Trophoblast cell (in vitro differentiated cells and primary cell): ENCODE results near the gene AZGP1.

Experiments
- DNase-seq, 2 donors: peaks; one replicate each; pipeline ENCODE4 v3.0.0-alpha.2; 2016
- H2AFZ ChIP-seq: 2 replicates; pipeline ENCODE4 v1.6.1; 2013; ENCODE audit warnings: low read length, moderate library complexity, mild to moderate bottlenecking; ENCODE audit not compliant: insufficient read depth, poor library complexity
- H2AK5ac ChIP-seq: 2 replicates; pipeline ENCODE4 v1.6.1; 2013; ENCODE audit warnings: mild to moderate bottlenecking, low read length
- H2BK120ac ChIP-seq: 2 replicates; pipeline ENCODE4 v1.6.1; 2013; ENCODE audit warnings: low read length, mild to moderate bottlenecking, moderate library complexity; ENCODE audit not compliant: insufficient read depth, poor library complexity
- H2BK12ac ChIP-seq: 2 replicates; pipeline ENCODE4 v1.6.1; 2013; ENCODE audit warnings: mild to moderate bottlenecking, low read length, moderate library complexity
- H2BK5ac ChIP-seq: 2 replicates; pipeline ENCODE4 v1.6.1; 2013; ENCODE audit warnings: low read length, low read depth, moderate library complexity, mild to moderate bottlenecking; ENCODE audit not compliant: poor library complexity
- H3K14ac ChIP-seq: 2 replicates; pipeline ENCODE4 v1.6.1; 2013; ENCODE audit warnings: mild to moderate bottlenecking, low read length
- H3K18ac ChIP-seq: 2 replicates; pipeline ENCODE4 v1.6.1; 2013; ENCODE audit warnings: mild to moderate bottlenecking, low read length
- H3K23ac ChIP-seq: 2 replicates; pipeline ENCODE4 v1.6.1; 2013; ENCODE audit warnings: low read length
- H3K27ac ChIP-seq: 2 replicates; pipeline ENCODE4 v1.5.1; 2013; ENCODE audit warnings: low read depth, mild to moderate bottlenecking, inconsistent platforms, low read length, moderate library complexity
- H3K27me3 ChIP-seq: 2 replicates; pipeline ENCODE4 v1.6.1; 2013; ENCODE audit warnings: inconsistent platforms, mild to moderate bottlenecking, low read length, moderate library complexity; ENCODE audit not compliant: insufficient read depth
- H3K36me3 ChIP-seq, 2 experiments: 1 replicate in 1 of 2; 2 replicates in 1 of 2; pipeline ENCODE4 v1.6.1; 2013; ENCODE audit warnings: low read length in 2 of 2, mild to moderate bottlenecking in 2 of 2, moderate library complexity in 1 of 2; ENCODE audit not compliant: insufficient read depth in 2 of 2, control insufficient read depth in 1 of 2
- H3K4ac ChIP-seq: 2 replicates; pipeline ENCODE4 v1.6.1; 2013; ENCODE audit warnings: low read depth, mild to moderate bottlenecking, low read length, moderate library complexity
- H3K4me1 ChIP-seq, 2 experiments: 1 replicate in 1 of 2; 2 replicates in 1 of 2; pipeline ENCODE4 v1.6.1; 2013; ENCODE audit warnings: low read length in 2 of 2, mild to moderate bottlenecking in 2 of 2, moderate library complexity in 1 of 2; ENCODE audit not compliant: insufficient read depth in 2 of 2, control insufficient read depth in 1 of 2
- H3K4me2 ChIP-seq: 2 replicates; pipeline ENCODE4 v1.6.1; 2013; ENCODE audit warnings: inconsistent platforms, mild to moderate bottlenecking, low read length, moderate library complexity
- H3K4me3 ChIP-seq: 2 replicates; pipeline ENCODE4 v1.5.1; 2013; ENCODE audit warnings: mild to moderate bottlenecking, low read depth, low read length, inconsistent platforms
- H3K79me1 ChIP-seq: one replicate; pipeline ENCODE4 v1.6.1; 2013; ENCODE audit warnings: low read length
- H3K79me2 ChIP-seq: 2 replicates; pipeline ENCODE4 v1.6.1; 2013; ENCODE audit warnings: low read length, mild to moderate bottlenecking; ENCODE audit not compliant: control insufficient read depth, insufficient read depth, poor library complexity
- H3K9ac ChIP-seq: 2 replicates; pipeline ENCODE4 v1.6.1; 2013; ENCODE audit warnings: mild to moderate bottlenecking, low read length
- H3K9me3 ChIP-seq: 2 replicates; pipeline ENCODE4 v1.6.1; 2013; ENCODE audit warnings: low read depth, mild to moderate bottlenecking, control low read depth, inconsistent platforms, low read length; ENCODE audit not compliant: insufficient read depth
- H4K12ac ChIP-seq: 2 replicates; pipeline ENCODE4 v1.6.1; 2013; ENCODE audit warnings: low read depth, mild to moderate bottlenecking, low read length, moderate library complexity
- H4K8ac ChIP-seq: 2 replicates; pipeline ENCODE4 v1.6.1; 2013; ENCODE audit warnings: low read depth, mild to moderate bottlenecking, low read length, moderate library complexity
- H4K91ac ChIP-seq: one replicate; pipeline ENCODE4 v1.6.1; 2013; ENCODE audit warnings: low read depth, mild to moderate bottlenecking, low read length, moderate library complexity
- WGBS: extraction: QIAGEN DNeasy Blood & Tissue Kit; methylation state at CpG from one replicate; pipeline ENCODE4 v1.1.7; 2013; ENCODE audit warnings: missing lambda C conversion rate; ENCODE audit not compliant: insufficient read length, insufficient coverage; ENCODE audit errors: extremely low coverage; 5-methylcytosine and 5-hydroxymethylcytosine counted together

AZGP1 gene

DNA sequence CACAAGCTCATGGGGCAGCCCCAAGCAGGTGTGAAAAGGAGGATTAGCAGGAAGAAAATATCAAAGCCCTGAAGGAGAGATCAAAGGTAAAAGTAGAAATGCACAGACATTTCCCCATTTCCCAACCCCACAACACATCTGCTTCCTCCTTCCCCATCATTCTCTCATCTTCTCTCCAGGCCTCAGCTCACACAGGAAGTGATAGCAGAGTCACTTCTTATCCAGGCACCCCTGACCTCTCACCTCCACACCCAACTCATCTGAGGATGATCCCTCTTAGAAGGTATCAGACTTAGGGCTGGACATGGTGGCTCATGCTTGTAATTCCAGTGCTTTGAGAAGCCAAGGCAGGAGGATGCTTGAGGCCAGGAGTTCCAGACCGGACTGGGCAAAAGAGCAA lies 28.2 kb downstream of the AZGP1 start:
- Histone ChIP-seq H2AFZ (no peak overlapping the region), H2BK5ac (no peak overlapping the region), H3K79me1 (no peaks in the 10 kb centered on the region), H3K79me2 (no peaks in the 10 kb centered on the region), H4K12ac (no peak overlapping the region), H3K23ac (no peak overlapping the region), H3K9ac (no peak overlapping the region), H2AK5ac (no peak overlapping the region), H3K27ac (no peak overlapping the region), H4K91ac (no peak overlapping the region), H3K18ac (no peak overlapping the region), H3K4me2 (no peak overlapping the region), H2BK12ac (no peak overlapping the region), H3K4me1 (peaks cover 0 to 2% of the 10 kb centered on the region in 2 experiments), H3K9me3 (peaks cover 9% of the 10 kb centered on the region), H3K4me3 (no peak overlapping the region), H3K27me3 (no peaks in the 10 kb centered on the region), H3K36me3 (no peaks in the 10 kb centered on the region), H3K4ac (no peak overlapping the region), H2BK120ac (no peak overlapping the region), H4K8ac (no peak overlapping the region), H3K14ac (no peak overlapping the region)
- peak in 1 of 2 donors; percentile 15 for DNase-seq
- WGBS = no CpG with 5 or more reads among the region's 1 CpG

DNA sequence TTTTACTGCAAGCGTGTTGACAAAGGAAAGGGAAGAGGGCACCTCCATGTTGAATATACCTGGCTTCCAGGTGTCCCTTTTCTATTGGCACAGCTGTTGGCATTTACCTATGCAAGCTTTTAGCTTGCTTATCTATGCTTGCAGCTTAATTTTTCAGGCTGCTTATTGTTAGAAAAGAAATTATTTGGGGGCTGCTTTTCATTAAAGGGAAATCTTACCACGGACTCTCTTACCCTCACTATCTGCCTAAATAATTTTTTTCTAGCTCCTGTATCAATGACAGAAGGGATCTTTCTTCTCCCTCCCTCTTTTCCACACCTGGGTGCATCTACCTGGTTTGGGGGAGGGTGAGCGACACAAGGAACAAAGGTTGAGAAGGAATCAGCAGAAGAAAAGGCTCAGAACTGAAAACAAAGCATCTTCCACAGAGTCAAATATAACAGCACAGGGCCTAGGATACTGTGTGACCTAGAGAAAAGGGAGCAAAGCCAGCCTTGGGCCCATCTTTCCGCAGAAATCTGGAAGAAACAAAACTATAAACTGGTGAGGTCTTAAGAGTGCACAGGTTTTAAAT lies 31.2 kb downstream of the AZGP1 start:
- Histone ChIP-seq H2AK5ac (no peak overlapping the region), H3K9me3 (peaks cover 2% of the 10 kb centered on the region), H3K14ac (no peak overlapping the region)

DNA sequence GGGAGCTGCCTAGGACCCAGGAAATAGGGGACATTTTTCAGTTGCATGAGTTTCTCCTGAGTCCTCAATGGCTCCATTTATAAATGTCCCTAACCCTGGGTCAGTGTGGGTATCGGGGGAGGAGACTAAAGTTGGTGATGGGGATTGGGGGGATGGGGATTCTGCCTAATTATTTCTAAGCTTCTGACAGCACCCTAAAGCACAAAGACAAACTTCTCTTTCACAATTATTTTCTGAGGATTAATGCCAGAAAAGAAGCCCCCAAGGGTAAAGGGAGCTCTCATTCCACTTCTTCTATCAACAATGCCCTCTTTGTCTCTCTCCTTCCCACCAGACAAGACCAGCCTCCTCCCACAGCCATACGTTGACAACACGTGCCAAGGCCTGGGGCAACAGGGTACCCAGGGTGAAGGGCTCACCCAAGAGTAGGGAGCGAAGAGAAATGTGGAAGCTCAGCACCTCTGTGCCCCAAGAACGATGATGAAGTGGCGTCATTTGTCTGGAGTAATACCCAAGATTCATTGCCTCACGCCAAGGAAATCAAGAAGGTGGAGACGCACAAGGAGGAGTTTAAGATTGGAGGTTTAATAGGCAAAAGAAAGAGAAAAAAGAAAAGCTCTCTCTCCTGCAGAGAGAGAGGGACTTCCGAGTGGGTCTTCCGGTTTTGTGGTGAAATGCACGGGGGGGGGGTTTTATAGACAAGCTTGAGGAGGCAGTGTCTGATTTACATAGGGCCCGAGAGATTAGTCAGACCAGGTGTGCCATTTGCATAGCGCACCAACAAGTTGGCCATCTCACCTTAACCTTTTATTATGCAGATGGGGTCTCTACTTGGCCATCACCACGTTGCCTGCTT lies 32.0 kb downstream of the AZGP1 start:
- Histone ChIP-seq H3K79me2 (no peaks in the 10 kb centered on the region), H2AFZ (no peak overlapping the region), H2BK12ac (no peak overlapping the region), H3K23ac (peak overlapping the region; percentile 13), H3K4me2 (peak overlapping the region; percentile 38), H2BK120ac (no peak overlapping the region), H3K79me1 (no peaks in the 10 kb centered on the region), H4K8ac (no peak overlapping the region), H3K27me3 (no peaks in the 10 kb centered on the region), H3K9me3 (peaks cover 2% of the 10 kb centered on the region), H3K27ac (no peak overlapping the region), H2BK5ac (no peak overlapping the region), H3K36me3 (no peaks in the 10 kb centered on the region), H3K14ac (no peak overlapping the region), H4K91ac (no peak overlapping the region), H3K4me3 (no peak overlapping the region), H3K4me1 (peaks cover 0 to 2% of the 10 kb centered on the region in 2 experiments), H3K9ac (no peak overlapping the region), H3K4ac (no peak overlapping the region), H3K18ac (no peak overlapping the region), H2AK5ac (no peak overlapping the region), H4K12ac (no peak overlapping the region)
- WGBS = no CpG with 5 or more reads among the region's 14 CpGs
- DNase-seq = no peak

More for the DNA sequence above, 31.2 kb downstream of the AZGP1 start:
- Histone ChIP-seq H3K4me2 (no peak overlapping the region), H3K18ac (no peak overlapping the region), H3K27ac (no peak overlapping the region), H3K4me3 (no peak overlapping the region), H3K27me3 (no peaks in the 10 kb centered on the region), H3K23ac (no peak overlapping the region), H3K36me3 (no peaks in the 10 kb centered on the region), H3K4ac (no peak overlapping the region), H3K79me2 (no peaks in the 10 kb centered on the region), H3K4me1 (peaks cover 0 to 2% of the 10 kb centered on the region in 2 experiments), H2BK5ac (no peak overlapping the region), H3K9ac (no peak overlapping the region), H4K12ac (no peak overlapping the region), H2BK12ac (no peak overlapping the region), H4K8ac (no peak overlapping the region), H2BK120ac (no peak overlapping the region), H3K79me1 (no peaks in the 10 kb centered on the region), H2AFZ (no peak overlapping the region), H4K91ac (no peak overlapping the region)
- DNase-seq = no peak
- no CpG with 5 or more reads among the region's 4 CpGs for WGBS

DNA sequence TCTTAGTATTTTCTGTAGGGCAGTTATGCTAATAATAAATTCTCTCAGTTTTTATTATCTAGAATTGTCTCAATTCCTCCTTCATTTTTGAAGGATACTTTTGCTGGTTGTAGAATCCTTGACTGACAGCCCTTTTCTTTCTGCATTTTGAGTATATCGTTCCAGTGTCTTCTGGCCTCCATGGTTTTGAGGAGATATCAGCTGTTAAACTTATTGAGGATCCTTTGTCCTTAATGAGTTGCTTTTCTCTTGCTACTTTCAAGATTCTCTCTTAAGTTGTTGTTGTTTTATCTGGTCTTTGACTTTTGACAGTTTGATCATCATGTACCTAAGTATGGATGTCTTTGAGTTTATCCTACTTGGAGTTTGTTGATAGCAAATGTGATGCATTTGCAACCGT lies 37.5 kb downstream of the AZGP1 start:
- WGBS = no CpG with 5 or more reads among the region's 2 CpGs
- Histone ChIP-seq H3K4me3 (no peak overlapping the region), H3K4ac (no peak overlapping the region)

More for the DNA sequence above, 37.5 kb downstream of the AZGP1 start:
- Histone ChIP-seq H4K91ac (no peak overlapping the region), H3K14ac (no peak overlapping the region), H3K23ac (no peak overlapping the region), H3K27ac (no peak overlapping the region), H3K4me1 (no peaks in the 10 kb centered on the region), H2AFZ (no peak overlapping the region), H4K12ac (no peak overlapping the region), H3K79me2 (no peaks in the 10 kb centered on the region), H3K36me3 (no peaks in the 10 kb centered on the region), H3K4me2 (no peak overlapping the region), H2BK120ac (no peak overlapping the region), H4K8ac (no peak overlapping the region), H2BK12ac (no peak overlapping the region), H2AK5ac (no peak overlapping the region), H3K18ac (no peak overlapping the region), H3K9me3 (no peaks in the 10 kb centered on the region), H3K9ac (no peak overlapping the region), H2BK5ac (no peak overlapping the region), H3K27me3 (no peaks in the 10 kb centered on the region), H3K79me1 (no peaks in the 10 kb centered on the region)
- no peak for DNase-seq
